ENCODE measurements around the gene HOXB5. TPM values are rescaled to one million over a fixed set of nuclear protein-coding genes. Genes with fewer than 3 reads are reported as not detected.

Gene HOXB5
- total RNA-seq, 1 experiment from 2014 or later: 0.95 TPM

GRCh38 chr17:48633266-48633677 lies 39.7 kb upstream of the HOXB5 start:
- no peak for DNase-seq
- TF ChIP-seq EZH2 (IDR thresholded peaks at IDR 0.05; ENCODE audit: low read length, unreplicated experiment) (no peak), CTCF (conservative IDR thresholded peaks at IDR 0.05; ENCODE audit: low read depth, low read length) (no peak), EZH2phosphoT487 (IDR thresholded peaks at IDR 0.05; ENCODE audit: borderline replicate concordance, low read length) (no peak)
- Histone ChIP-seq H4K20me1 (ENCODE audit: low read length) (no peaks in the 10 kb centered on the region), H3K27me3 (ENCODE audit: low read length) (peaks cover 40% of the 10 kb centered on the region), H3F3A (ENCODE audit: low read length, unreplicated experiment) (no peaks in the 10 kb centered on the region), H3K79me2 (ENCODE audit: low read length) (no peaks in the 10 kb centered on the region), H3K9ac (ENCODE audit: low read length) (no peak overlapping the region), H3K9me3 (ENCODE audit: low read length) (no peaks in the 10 kb centered on the region), H3K27ac (ENCODE audit: low read length) (no peak overlapping the region), H3K36me3 (ENCODE audit: low read depth, low read length) (no peaks in the 10 kb centered on the region), H3K4me1 (ENCODE audit: insufficient read depth, low read length) (peaks cover 13% of the 10 kb centered on the region; the same call in 1 of the 2 replicates), H3K4me3 (ENCODE audit: low read length) (no peak overlapping the region), H3K9me2 (replicated peaks; ENCODE audit: low read length) (no peaks in the 10 kb centered on the region), H2AFZ (ENCODE audit: low read length) (no peak overlapping the region), H3K4me2 (ENCODE audit: low read length) (no peak overlapping the region)
- CTCF ChIA-PET: no interaction called here
- intact Hi-C loops (cut with micrococcal nuclease): no loop called here
- POLR2A ChIA-PET (ENCODE audit: unreplicated experiment): no interaction called here
- BruUV-seq (replicated peaks): no TSS peak
- ATAC-seq: no peak

GRCh38 chr17:48632579-48633265 lies 39.1 kb upstream of the HOXB5 start:
- intact Hi-C loops (cut with micrococcal nuclease): no loop called here
- no peaks in the 10 kb centered on the region for H3K79me2 ChIP-seq (ENCODE audit: low read length)
- H3K9me3 ChIP-seq (ENCODE audit: low read length): no peaks in the 10 kb centered on the region
- H3K36me3 ChIP-seq (ENCODE audit: low read depth, low read length): no peaks in the 10 kb centered on the region
- H3K27ac ChIP-seq (ENCODE audit: low read length): no peak overlapping the region
- no peak overlapping the region for H3K4me3 ChIP-seq (ENCODE audit: low read length)
- H4K20me1 ChIP-seq (ENCODE audit: low read length): no peaks in the 10 kb centered on the region
- BruUV-seq (replicated peaks): no TSS peak
- H3K9me2 ChIP-seq (replicated peaks; ENCODE audit: low read length): no peaks in the 10 kb centered on the region
- DNase-seq (no peak), ATAC-seq (no peak)
- peaks cover 10% of the 10 kb centered on the region; the same call in 1 of the 2 replicates for H3K4me1 ChIP-seq (ENCODE audit: insufficient read depth, low read length)
- no peaks in the 10 kb centered on the region for H3F3A ChIP-seq (ENCODE audit: low read length, unreplicated experiment)
- CTCF ChIA-PET: no interaction called here
- POLR2A ChIA-PET (ENCODE audit: unreplicated experiment): interaction anchor here (0.6 kb wide), 1 partner anchor 241 kb away, joined by 3 read pairs; no protein-coding TSS in a partner anchor
- no peak overlapping the region for H3K9ac ChIP-seq (ENCODE audit: low read length)
- no peak overlapping the region for H3K4me2 ChIP-seq (ENCODE audit: low read length)
- no peak for TF ChIP-seq EZH2phosphoT487 (IDR thresholded peaks at IDR 0.05; ENCODE audit: borderline replicate concordance, low read length)
- no peak for TF ChIP-seq CTCF (conservative IDR thresholded peaks at IDR 0.05; ENCODE audit: low read depth, low read length)
- TF ChIP-seq EZH2 (IDR thresholded peaks at IDR 0.05; ENCODE audit: low read length, unreplicated experiment): no peak
- H2AFZ ChIP-seq (ENCODE audit: low read length): no peak overlapping the region
- H3K27me3 ChIP-seq (ENCODE audit: low read length): peaks cover 46% of the 10 kb centered on the region

Data from PC-3 (cell line).